Natural killer cell (primary cell): ENCODE measurements around the gene CUX1. TPM values are rescaled to one million over a fixed set of nuclear protein-coding genes. Genes with fewer than 3 reads are reported as not detected.
"Not testable (repeated sequence)": the region's sequence is repeated elsewhere in the genome, so short reads cannot be mapped to it uniquely, and the experiment has no call there.

Experiments
- ATAC-seq, 3 donors: fragments of 150-1000 bp in 2 of 3; fragments of 200-7000 bp in 1 of 3; cut with Tn5 transposase; 1 replicate in 1 of 3; 2 replicates in 2 of 3; pipeline ENCODE4 v1.10.0; 2021; ENCODE audit warnings: mild to moderate bottlenecking in 2 of 3, moderate library complexity in 2 of 3
- DNase-seq, 2 donors: peaks; one replicate each; pipeline versions ENCODE4 v3.0.0 to v3.0.0-alpha.2; 2013 to 2021; ENCODE audit warnings: mixed read lengths in 1 of 2
- H3K27ac ChIP-seq: one replicate; pipeline ENCODE4 v1.5.1; 2013; ENCODE audit warnings: mild to moderate bottlenecking, low read length
- H3K27me3 ChIP-seq: one replicate; pipeline ENCODE4 v1.6.1; 2013; ENCODE audit warnings: low read length; ENCODE audit not compliant: control insufficient read depth, insufficient read depth
- H3K36me3 ChIP-seq: one replicate; pipeline ENCODE4 v1.6.1; 2013; ENCODE audit warnings: low read length; ENCODE audit not compliant: control insufficient read depth, insufficient read depth
- H3K4me1 ChIP-seq: one replicate; pipeline ENCODE4 v1.6.1; 2013; ENCODE audit warnings: low read length; ENCODE audit not compliant: control insufficient read depth, insufficient read depth
- H3K4me3 ChIP-seq: one replicate; pipeline ENCODE4 v1.5.1; 2013; ENCODE audit warnings: low read length
- H3K9me3 ChIP-seq: one replicate; pipeline ENCODE4 v1.6.1; 2013; ENCODE audit warnings: low read length; ENCODE audit not compliant: control insufficient read depth, insufficient read depth
- H3K27ac Mint-ChIP-seq, 2 donors: one replicate each; pipeline ENCODE4 v1.8.0; 2022; ENCODE audit warnings: mild to moderate bottlenecking in 2 of 2, mixed read lengths in 2 of 2, moderate library complexity in 1 of 2
- H3K27me3 Mint-ChIP-seq, 2 donors: one replicate each; pipeline ENCODE4 v1.8.0; 2022; ENCODE audit warnings: low read depth in 2 of 2, mixed read lengths in 2 of 2
- H3K36me3 Mint-ChIP-seq: one replicate; pipeline ENCODE4 v1.8.0; 2022; ENCODE audit warnings: mixed read lengths
- H3K4me1 Mint-ChIP-seq, 2 donors: one replicate each; pipeline ENCODE4 v1.8.0; 2022; ENCODE audit warnings: mixed read lengths in 2 of 2
- H3K4me3 Mint-ChIP-seq: one replicate; pipeline ENCODE4 v1.8.0; 2022; ENCODE audit warnings: mild to moderate bottlenecking, moderate library complexity, mixed read lengths
- H3K9me3 Mint-ChIP-seq, 2 donors: one replicate each; pipeline ENCODE4 v1.8.0; 2022; ENCODE audit warnings: mixed read lengths in 2 of 2
- CTCF ChIP-seq: fragments of 200-600 bp; IDR thresholded peaks from one replicate; pipeline ENCODE4 v1.8.0; 2022; ENCODE audit warnings: antibody characterized with exemption
- WGBS: methylation state at CpG from one replicate; pipeline ENCODE4 v1.1.7; 2013; ENCODE audit warnings: missing lambda C conversion rate; ENCODE audit not compliant: insufficient coverage; 5-methylcytosine and 5-hydroxymethylcytosine counted together
- intact Hi-C: fragments of 100-400 bp; cut with micrococcal nuclease; formaldehyde crosslinking; loops from one replicate; pipeline ENCODE4 v1.14.2; 2022
- total RNA-seq, 4 donors: library from RNA; stranded (reverse); fragments of 120-200 nt in 1 of 4; gene quantifications; one replicate each; pipeline versions ENCODE4 v1.2.3 to v1.2.4, GENCODE V29; 2013 to 2022

CUX1 gene
- total RNA-seq, 3 donors from 2014 or later (not counting 1 experiment from before 2014, with no cell fraction given) = 59.8 to 77.4 (median 73.6) TPM

DNA sequence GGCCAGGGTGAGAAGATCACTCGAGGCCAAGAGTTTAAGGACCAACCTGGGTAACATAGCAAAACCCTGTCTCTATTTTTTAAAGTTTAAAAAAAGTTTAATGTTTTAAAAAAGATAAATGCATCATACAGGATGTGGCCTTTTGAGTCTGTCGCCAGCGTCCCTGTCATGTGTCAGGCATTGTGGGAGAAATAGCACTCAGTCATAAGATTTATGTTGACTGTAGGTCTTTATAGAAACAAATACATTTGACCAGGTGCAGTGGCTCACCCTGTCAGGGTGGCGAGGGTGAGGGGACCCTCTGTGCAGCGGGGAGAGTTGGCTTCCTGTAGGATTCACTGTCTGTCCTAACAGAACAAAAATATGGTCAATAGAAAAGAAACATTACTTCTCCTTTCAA lies 405.8 kb downstream of the CUX1 start:
- peaks cover 2% of the 10 kb centered on the region for H3K36me3 ChIP-seq
- H3K27ac Mint-ChIP-seq = no peak overlapping the region
- peak; percentile 26 to 70 (median 63) for ATAC-seq

DNA sequence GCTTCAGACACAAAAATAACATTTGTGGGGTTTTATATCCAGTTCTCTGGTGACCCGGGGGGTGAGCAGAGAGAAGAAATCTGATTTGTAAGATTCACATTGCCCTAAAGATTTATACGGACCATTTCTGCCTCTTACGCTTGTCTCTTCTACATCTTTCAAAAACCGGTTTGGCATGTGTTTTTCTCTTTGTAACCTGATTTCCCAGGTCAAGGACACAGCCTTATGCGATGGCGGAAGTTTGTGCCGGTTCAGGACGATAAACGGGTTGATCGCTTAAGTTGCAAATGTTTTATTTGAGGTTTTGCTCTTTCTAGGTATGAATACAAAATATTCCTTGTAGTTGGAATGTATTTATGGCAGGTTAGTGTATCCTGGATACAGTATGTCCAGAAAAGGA lies 407.6 kb downstream of the CUX1 start:
- H3K27me3 Mint-ChIP-seq = no peaks in the 10 kb centered on the region
- H3K4me1 Mint-ChIP-seq = peaks cover 0 to 4% of the 10 kb centered on the region in 2 donors
- WGBS = 98% methylated on average over 10 of the region's 10 CpGs
- H3K9me3 ChIP-seq = no peaks in the 10 kb centered on the region
- DNase-seq = no peak
- peaks cover 6% of the 10 kb centered on the region for H3K36me3 ChIP-seq
- H3K4me3 Mint-ChIP-seq = no peak overlapping the region
- H3K9me3 Mint-ChIP-seq = no peaks in the 10 kb centered on the region
- no peak for TF ChIP-seq CTCF
- intact Hi-C loops = no loop called here
- no peaks in the 10 kb centered on the region for H3K4me1 ChIP-seq
- H3K27ac Mint-ChIP-seq = no peak overlapping the region
- H3K36me3 Mint-ChIP-seq = no peaks in the 10 kb centered on the region
- no peak overlapping the region for H3K4me3 ChIP-seq
- H3K27ac ChIP-seq = no peak overlapping the region
- H3K27me3 ChIP-seq = no peaks in the 10 kb centered on the region
- ATAC-seq = no peak

More for the DNA sequence above, 405.8 kb downstream of the CUX1 start:
- Histone ChIP-seq H3K4me3 (no peak overlapping the region), H3K27me3 (no peaks in the 10 kb centered on the region), H3K9me3 (no peaks in the 10 kb centered on the region), H3K4me1 (no peaks in the 10 kb centered on the region), H3K27ac (no peak overlapping the region)
- WGBS = 24% methylated on average over 5 of the region's 5 CpGs
- Mint-ChIP-seq H3K27me3 (no peaks in the 10 kb centered on the region), H3K4me1 (peaks cover 6 to 13% of the 10 kb centered on the region in 2 donors), H3K4me3 (no peak overlapping the region), H3K36me3 (no peaks in the 10 kb centered on the region), H3K9me3 (no peaks in the 10 kb centered on the region)
- intact Hi-C loops = no loop called here
- DNase-seq = no peak
- TF ChIP-seq CTCF = no peak

DNA sequence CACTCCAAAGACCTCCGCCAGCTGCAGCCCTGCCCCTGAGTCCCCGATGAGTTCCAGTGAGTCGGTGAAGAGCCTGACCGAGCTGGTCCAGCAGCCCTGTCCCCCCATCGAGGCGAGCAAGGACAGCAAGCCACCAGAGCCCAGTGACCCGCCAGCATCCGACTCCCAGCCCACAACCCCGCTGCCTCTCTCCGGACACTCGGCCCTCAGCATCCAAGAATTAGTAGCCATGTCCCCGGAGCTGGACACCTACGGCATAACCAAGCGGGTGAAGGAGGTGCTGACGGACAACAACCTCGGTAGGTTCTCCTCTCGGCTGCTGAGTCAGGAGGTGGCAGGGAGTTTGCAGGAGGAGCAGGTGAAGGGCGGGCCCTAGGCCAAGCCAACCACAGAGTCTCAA lies 409.9 kb downstream of the CUX1 start:
- no peaks in the 10 kb centered on the region for H3K9me3 ChIP-seq
- Mint-ChIP-seq H3K9me3 (no peaks in the 10 kb centered on the region), H3K36me3 (no peaks in the 10 kb centered on the region), H3K27ac (no peak overlapping the region), H3K4me3 (no peak overlapping the region), H3K4me1 (no peaks in the 10 kb centered on the region), H3K27me3 (no peaks in the 10 kb centered on the region)
- peaks cover 7% of the 10 kb centered on the region for H3K36me3 ChIP-seq
- ATAC-seq = no peak
- no peaks in the 10 kb centered on the region for H3K4me1 ChIP-seq
- H3K27ac ChIP-seq = no peak overlapping the region
- H3K27me3 ChIP-seq = no peaks in the 10 kb centered on the region
- WGBS = 97% methylated on average over 18 of the region's 18 CpGs
- DNase-seq = no peak
- intact Hi-C loops = no loop called here
- H3K4me3 ChIP-seq = no peak overlapping the region
- TF ChIP-seq CTCF = no peak

DNA sequence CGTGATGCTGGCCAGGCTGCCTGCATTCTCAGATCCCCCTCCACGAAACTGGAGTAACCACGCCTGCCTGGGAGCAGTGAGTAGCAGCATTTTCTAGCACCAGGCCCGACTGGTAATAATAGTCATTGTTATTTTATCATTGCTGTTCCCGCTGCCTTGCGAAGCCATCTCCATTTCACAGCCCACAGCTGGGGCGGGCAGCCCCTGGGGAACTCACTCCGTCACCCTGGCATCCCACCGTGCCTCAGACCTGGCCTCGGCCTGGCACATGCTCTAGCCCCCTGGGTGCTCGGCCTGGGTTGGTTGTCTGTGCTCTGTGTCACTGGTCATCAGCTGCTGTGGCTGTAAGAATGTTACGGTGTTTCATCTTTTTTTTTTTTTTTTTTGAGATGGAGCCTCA lies 411.5 kb downstream of the CUX1 start:
- peaks cover 13% of the 10 kb centered on the region for H3K36me3 ChIP-seq
- no peaks in the 10 kb centered on the region for H3K27me3 ChIP-seq
- no peaks in the 10 kb centered on the region for H3K4me1 Mint-ChIP-seq
- no peaks in the 10 kb centered on the region for H3K4me1 ChIP-seq
- H3K27ac ChIP-seq = no peak overlapping the region
- no peaks in the 10 kb centered on the region for H3K36me3 Mint-ChIP-seq
- no peaks in the 10 kb centered on the region for H3K27me3 Mint-ChIP-seq
- H3K9me3 ChIP-seq = no peaks in the 10 kb centered on the region
- H3K27ac Mint-ChIP-seq = no peak overlapping the region
- no peaks in the 10 kb centered on the region for H3K9me3 Mint-ChIP-seq
- 97% methylated on average over 12 of the region's 12 CpGs for WGBS
- intact Hi-C loops = no loop called here
- H3K4me3 ChIP-seq = no peak overlapping the region
- no peak for ATAC-seq
- H3K4me3 Mint-ChIP-seq = no peak overlapping the region
- no peak for DNase-seq
- no peak for TF ChIP-seq CTCF

DNA sequence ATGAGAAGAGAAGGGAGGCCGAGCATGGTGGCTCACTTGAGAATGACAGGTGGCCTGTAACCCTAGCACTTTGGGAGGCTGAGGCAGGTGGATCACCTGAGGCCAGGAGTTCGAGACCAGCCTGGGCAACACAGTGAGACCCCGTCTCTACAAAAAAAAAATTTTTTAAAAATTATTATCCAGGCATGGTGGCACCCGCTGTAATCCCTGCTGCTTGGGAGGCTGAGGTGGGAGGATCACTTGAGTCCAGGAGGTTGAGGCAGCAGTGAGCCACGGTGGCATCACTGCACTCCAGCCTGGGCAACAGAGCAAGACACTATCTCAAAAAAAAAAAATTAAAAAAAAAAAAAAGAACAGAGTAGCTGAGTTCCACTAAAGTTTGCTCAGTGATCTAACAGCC lies 412.7 kb downstream of the CUX1 start:
- H3K27ac Mint-ChIP-seq, H3K4me3 Mint-ChIP-seq, H3K9me3 ChIP-seq, H3K27ac ChIP-seq, H3K4me1 Mint-ChIP-seq, DNase-seq, H3K27me3 ChIP-seq, ATAC-seq, H3K36me3 Mint-ChIP-seq, intact Hi-C loops, H3K4me3 ChIP-seq, H3K4me1 ChIP-seq, H3K27me3 Mint-ChIP-seq, H3K9me3 Mint-ChIP-seq: not testable (repeated sequence)
- H3K36me3 ChIP-seq = peaks cover 20% of the 10 kb centered on the region
- 94% methylated on average over 4 of the region's 5 CpGs for WGBS
